Hypothalamus (tissue), 51 donors: ENCODE data around the gene MFSD6L.
A peak's percentile ranks its signal among the peaks of the same experiment; 100 is the strongest.
"Not testable (repeated sequence)": the region's sequence is repeated elsewhere in the genome, so short reads cannot be mapped to it uniquely, and the experiment has no call there.

ENCODE experiments used
- DNase-seq, 51 donors: peaks; one replicate each; lab custom pipeline; 2025; lab: John Stamatoyannopoulos, UW

The MFSD6L gene

DNA sequence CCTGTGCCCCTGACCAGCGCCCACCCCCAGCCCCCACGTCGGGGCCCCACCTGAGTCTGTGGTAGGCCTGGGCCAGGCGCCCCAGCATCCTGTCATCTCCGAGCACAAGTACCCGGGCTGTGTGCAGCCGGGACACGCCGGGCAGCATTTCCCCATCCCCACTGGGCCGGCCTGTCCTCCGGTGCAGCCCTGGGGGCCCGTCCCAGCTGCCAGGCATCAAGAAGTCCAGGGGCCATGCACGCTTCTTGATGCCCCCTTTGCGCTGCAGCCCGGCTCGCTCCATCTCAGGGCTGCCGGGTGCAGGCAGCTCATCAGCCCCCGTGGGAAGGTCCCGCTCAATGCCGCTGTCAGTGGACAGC, 29.3 kb upstream of the MFSD6L start:
- no peak for DNase-seq

GRCh38 chr17:8826808-8827435, 27.8 kb upstream of the MFSD6L start:
- no peak for DNase-seq

- DNase-seq = no peak
Observed at GRCh38 chr17:8825802-8826201, 26.6 kb upstream of the MFSD6L start.

DNA sequence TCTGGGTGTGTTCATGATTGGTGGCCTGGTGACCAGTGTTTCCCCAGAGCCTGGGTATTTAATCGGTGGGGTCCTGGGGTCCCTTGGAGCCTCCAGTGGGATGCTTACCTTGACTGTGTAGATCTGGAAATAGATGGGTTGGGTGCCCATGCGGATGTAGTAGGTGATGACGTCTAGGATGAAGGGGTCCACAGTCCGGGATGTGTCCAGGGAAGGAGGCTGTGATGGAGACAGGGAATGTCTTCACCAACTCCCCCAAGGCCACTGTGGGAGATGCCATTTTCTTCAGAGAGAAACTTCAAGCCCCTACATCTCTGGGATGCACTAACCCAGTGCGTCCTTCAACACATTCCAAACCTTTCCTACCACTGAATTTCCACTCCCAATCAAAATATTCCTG, 24.1 kb upstream of the MFSD6L start:
- DNase-seq = no peak

GRCh38 chr17:8822401-8823035, 23.4 kb upstream of the MFSD6L start:
- DNase-seq = no peak

DNA sequence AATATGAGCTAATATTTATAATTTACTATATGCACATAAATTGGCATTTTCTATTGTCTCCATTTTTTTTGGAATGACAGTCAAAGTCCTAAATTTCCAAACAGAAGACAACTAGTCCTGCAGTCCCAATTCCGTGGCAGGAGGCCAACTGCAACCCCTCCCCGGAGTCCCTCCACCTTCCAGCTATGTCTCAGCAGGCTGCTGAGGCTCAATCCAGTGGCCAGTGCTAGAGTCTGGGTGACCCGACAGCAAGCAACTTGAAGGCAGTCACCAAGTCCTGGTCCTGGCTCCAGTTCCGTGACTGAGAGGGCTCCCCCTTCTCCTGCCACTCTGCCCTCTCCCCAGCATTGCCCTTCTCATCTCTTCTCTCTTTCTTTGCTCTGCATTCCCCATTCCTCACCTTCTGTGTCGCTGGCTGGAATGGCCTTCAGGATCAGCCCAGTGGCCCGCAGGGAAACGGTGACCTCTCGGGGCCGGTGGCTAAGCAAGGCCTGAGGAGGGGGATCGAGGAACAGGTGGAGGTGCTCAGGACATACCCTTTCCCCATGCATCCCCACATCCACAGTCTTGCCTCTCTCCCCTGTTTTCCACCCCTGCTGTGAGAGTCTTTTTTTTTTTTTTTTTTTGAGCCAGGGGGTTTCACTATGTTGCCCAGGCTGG, 22.4 kb upstream of the MFSD6L start:
- DNase-seq = no peak

DNA sequence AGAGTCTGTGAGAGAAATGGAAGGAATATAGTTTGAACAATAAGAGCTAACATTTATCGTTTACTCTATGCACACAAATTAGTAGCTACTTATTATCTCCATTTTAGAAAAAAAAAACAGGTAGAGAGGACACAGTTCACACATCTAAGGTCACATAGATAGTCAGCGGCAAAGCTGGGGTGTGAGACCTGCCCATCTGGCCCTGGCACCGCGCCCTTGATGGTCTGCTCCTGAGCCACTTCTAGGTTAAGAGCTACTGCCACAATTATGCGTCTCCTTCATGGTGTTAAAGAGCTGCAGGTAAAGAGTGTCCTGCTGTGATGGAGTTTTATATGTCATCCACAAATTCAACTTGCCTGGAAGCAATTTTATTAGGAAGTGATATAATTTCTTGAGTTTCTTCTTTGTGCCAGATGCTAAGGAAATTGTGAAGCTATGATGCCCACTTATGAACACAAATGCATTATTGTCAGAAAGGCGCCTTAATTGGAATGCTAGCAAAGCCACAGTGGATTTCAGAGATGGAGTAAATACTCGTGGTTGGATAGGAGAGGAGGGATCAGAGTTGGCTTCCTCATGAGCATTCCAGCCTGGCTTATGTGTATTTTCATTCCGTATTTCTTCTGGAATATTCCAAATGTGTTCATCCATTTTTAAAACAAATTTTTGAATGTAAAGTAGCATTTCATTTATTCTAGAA, 21.3 kb upstream of the MFSD6L start:
- DNase-seq = no peak

DNA sequence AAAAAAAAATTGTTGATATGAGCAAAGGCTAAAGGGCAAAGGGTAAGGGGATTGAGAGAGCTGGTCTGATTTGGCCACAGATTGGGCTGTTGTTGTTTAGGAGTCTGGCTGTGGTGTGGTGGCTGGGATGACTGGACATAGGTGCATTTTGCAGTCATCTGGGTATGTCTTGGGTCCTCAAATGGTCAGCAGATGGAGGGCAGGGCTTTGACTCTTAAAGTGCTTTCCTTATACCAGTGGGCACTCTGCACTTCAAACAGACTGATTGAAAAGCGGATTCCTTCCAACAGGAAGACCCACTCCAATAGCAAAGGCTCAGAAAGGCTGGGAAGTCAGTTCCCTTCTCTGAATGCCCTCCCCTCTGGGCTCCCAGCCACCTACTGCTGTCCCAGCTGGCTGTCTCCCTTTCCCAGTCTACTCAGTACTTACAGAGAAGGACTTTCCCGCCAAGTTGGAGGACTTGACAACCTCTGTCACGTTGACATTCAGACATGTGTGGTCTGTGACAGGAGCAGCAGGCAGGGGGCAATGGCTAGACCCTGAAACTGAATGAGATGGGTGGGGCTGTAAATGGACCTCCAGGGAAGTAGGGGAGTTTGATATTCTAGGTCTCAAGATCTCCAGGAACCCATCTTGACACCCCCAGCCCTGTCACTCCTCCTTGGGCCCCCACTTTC, 19.6 kb upstream of the MFSD6L start:
- no peak for DNase-seq

GRCh38 chr17:8818047-8818446, 18.9 kb upstream of the MFSD6L start:
- DNase-seq = no peak

GRCh38 chr17:8806926-8807550, 7.9 kb upstream of the MFSD6L start:
- peak in 6 of 51 donors; percentile 2 to 13 (median 5) for DNase-seq

- DNase-seq = no peak
Observed at GRCh38 chr17:8806253-8806925, 7.2 kb upstream of the MFSD6L start.

GRCh38 chr17:8805396-8805795, 6.2 kb upstream of the MFSD6L start:
- not testable (repeated sequence) for DNase-seq

GRCh38 chr17:8803531-8804420, 4.6 kb upstream of the MFSD6L start:
- DNase-seq = no peak

DNA sequence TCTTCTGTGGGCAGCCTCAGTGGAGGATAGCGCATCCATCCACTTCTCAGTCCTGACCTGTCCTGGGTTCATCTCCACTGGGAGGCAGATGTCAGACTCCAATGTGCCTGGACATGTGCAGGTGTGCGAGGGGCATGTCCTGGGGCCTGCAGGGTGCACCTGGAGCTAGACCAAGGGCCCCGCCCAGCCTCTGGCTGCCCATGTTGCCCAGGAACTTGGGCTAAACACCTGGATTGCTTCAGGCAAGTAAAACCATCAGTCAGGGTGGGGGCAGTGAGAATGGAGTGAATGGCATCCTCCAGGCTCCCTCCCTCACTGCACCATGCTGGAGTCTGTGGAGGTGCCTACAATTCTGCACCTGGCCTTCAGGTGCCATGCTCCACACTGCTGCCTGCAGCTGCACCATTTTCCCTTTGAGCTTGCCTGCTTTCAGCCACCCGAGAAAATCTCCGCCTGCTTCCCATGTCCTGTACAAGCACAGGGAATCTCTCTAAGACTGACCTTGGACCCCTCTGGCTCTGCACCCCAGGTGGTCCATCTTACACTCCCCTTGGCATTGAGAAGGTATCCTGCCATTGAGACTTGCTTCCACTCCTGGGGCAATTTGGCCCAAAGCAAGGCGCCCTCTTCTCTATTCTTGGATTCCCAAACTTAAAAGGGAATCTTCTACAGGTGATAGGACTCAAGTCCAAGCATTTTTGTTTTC, 2.1 kb upstream of the MFSD6L start:
- DNase-seq = no peak

GRCh38 chr17:8800656-8801055, 1.5 kb upstream of the MFSD6L start:
- DNase-seq = no peak

DNA sequence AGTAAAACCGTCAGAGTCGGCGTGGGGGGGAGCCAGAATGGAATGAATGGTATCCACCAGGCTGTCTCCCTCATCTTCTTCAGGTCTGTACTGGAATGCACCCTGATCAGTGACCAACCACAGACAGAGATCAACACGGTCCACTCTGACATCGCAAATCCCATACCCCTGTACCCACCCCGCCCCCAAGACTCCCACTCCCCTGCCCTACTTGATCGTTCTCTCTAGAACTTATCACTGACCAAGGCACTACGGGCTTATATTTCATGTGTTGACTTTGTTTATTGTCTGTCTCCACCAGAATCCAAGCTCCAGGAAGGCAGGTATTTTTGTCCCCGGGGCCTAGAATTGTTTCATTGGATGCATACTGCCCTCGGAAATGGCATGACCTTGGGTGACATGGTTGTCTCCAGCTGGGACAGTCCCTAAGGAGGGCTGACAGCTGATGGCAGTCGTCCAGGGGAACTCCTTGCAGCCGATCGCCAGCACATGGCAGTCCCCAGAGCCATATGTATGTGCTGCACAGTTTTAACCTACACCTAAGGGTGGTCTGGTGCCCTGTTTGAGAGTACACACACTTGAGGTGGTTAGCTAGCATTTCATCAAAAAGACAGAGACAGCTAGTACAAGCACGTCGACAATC, 526 bp upstream of the MFSD6L start:
- DNase-seq = no peak

GRCh38 chr17:8798176-8798845, 854 bp downstream of the MFSD6L start:
- no peak for DNase-seq
